ELF-1 (cell line): ENCODE results near the gene GFPT1.

ENCODE experiments used
- DNase-seq: peaks from one replicate; pipeline ENCODE4 v3.0.0-alpha.2; 2016; ENCODE audit warnings: low read depth, low spot score

GFPT1 gene

DNA sequence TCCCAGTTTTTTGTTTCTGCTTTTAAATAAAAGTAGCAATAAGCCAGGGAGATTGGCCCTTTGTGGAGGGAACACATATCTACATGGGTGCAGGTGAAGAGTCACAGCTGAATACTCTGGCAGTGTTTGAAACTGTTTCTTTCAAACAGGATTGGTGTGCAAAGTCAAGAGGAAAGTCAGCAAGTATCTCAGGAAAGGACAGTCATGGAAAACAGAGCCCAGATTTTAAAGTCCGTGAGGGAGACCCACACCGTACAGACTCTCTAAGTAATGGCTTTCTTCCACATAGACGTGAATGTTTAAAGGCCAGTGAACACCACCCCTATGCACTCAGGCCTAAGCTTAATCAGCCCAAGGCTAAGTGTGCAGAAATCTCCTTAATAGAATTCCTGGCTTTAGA, 95.3 kb downstream of the GFPT1 start:
- DNase-seq = no peak

GRCh38 chr2:69291004-69291650, 95.9 kb downstream of the GFPT1 start:
- DNase-seq = no peak

- DNase-seq = no peak
Measured at GRCh38 chr2:69288429-69288828, 98.6 kb downstream of the GFPT1 start.

DNA sequence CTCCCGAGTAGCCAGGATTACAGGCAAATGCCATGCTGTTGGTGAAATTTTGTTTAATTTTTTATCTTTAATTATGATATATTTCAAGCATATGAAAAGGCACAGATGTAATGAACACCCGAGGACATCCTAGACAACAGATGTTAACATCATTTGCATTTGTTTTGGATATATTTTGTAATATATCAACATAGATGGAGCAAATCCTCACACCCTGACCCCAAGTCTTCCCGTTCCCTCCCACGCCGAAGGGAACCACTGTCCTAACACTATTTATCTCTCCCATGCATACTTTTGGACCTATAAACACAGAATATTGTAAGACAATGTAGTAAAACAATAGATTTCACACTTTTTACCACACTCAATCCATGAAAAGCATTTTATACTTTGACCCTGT, 99.5 kb downstream of the GFPT1 start:
- no peak for DNase-seq

DNA sequence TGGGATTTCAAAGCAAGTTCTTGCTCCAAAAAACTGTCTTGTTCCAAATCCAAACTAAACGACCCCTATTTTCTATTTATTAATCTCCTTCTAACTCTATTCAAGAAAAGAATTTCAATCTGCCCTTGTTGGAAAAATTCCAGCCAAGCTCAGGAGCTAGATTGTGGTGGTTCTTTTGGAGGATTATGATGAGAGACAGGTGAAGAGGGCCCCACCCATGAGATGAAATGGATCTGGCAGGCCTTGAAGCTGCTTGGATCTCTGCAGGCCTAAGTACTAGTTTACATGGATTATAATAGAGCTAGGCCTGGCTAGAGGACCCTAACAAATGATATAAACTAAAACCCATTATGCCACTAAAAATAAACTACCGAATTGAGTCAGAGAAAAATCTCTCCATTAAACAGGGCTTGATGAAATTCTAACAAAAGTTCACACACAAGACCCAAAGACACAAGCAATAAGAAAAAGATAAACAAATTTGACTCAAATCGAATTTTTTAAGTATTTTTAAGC, 101.6 kb downstream of the GFPT1 start:
- no peak for DNase-seq

GRCh38 chr2:69280796-69281412, 106.1 kb downstream of the GFPT1 start:
- no peak for DNase-seq

GRCh38 chr2:69279931-69280681, 106.9 kb downstream of the GFPT1 start:
- DNase-seq = no peak

DNA sequence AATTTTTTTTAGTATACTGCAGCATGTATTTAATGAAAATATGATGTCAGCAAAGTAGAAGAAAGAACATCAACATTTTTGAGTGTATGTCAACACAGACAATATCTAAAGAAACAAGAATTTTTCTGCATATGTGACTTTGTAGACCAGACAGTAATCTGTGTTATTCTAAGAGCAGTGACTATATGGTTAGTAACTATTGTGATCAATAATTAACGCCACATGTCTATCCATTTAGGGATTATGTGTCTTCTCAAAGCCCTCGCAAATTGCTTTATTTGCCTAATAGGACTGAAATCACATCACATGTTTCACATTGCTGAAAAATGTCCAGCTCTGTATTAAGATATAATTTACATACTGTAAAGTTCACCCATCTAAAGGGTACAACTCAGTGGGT, 107.8 kb downstream of the GFPT1 start:
- DNase-seq = no peak

GRCh38 chr2:69278366-69278765, 108.7 kb downstream of the GFPT1 start:
- DNase-seq = no peak

DNA sequence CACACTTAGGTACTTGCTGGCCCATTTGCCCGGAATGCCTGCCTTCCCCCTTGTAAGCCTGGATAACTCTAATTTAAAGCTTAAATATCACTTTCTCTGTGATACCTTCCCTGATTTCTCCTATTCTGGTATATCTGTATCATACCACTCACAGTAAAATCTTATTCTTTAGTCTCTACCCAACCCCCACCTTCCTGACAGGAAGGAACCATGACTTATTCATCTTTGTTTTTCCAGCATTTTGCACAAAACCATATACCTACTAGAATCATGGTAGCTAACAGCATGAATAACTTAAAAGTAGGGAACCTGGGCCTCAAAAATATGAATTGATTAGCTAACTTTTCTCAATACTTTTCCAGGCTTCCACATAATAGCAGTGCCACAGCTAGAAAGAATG, 111.5 kb downstream of the GFPT1 start:
- no peak for DNase-seq

DNA sequence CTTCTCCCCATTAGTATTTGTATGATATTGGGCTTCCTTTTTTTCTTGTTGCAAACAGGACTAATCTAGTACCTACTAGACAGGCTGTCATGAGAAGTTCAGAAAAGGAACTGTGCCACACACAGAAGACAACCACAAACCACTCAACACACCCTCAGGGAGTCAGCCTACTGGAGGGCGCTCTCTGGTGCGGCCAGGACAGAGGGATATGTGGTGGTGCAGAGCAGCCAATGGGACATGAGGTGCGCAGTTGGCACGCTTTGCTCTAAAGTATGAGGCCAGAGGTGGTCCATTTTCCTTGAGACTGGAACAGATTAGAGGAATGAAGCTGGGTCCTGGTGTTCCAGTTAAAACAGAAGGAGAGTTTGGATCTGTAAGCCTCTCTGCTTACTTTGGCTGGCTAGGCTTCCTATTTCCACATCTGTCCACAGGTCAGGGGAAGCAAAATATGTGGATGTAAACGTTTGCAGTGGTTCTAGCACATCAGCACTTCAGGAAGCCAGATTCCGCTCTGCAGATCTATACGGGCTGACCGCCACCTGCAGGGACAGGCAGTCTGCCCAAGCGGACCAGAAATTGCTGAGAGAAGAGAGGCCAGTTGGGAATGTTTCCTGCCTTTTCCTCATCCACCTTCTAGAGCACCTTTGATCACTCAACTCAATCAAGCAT, 114.1 kb downstream of the GFPT1 start:
- no peak for DNase-seq

- no peak for DNase-seq
Measured at GRCh38 chr2:69271831-69272257, 115.2 kb downstream of the GFPT1 start.
